GM19099 (cell line): Measurements from ENCODE around the gene PGS1.

Experiments
- POLR2A ChIP-seq: IDR thresholded peaks from 3 replicates; pipeline ENCODE4 v1.6.1; 2011; ENCODE audit warnings: low read depth; ENCODE audit not compliant: insufficient read length; ENCODE audit errors: extremely low read depth

Gene PGS1

GRCh38 chr17:78368854-78369495, 9.5 kb upstream of the PGS1 start:
- no peak for TF ChIP-seq POLR2A

- no peak for TF ChIP-seq POLR2A
These were observed 8.6 kb upstream of the PGS1 start for GRCh38 chr17:78369791-78370381.

- TF ChIP-seq POLR2A = no peak
These were observed 7.4 kb upstream of the PGS1 start for GRCh38 chr17:78371056-78371455.

GRCh38 chr17:78372841-78373240, 5.6 kb upstream of the PGS1 start:
- no peak for TF ChIP-seq POLR2A

- no peak for TF ChIP-seq POLR2A
These were observed 4.3 kb upstream of the PGS1 start for GRCh38 chr17:78374189-78374588.

- no peak for TF ChIP-seq POLR2A
These were observed 3.7 kb upstream of the PGS1 start for GRCh38 chr17:78374631-78375274.

- TF ChIP-seq POLR2A = no peak
These were observed 2.9 kb upstream of the PGS1 start for GRCh38 chr17:78375401-78376151.

- no peak for TF ChIP-seq POLR2A
These were observed 2.3 kb upstream of the PGS1 start for GRCh38 chr17:78376161-78376560.

- no peak for TF ChIP-seq POLR2A
These were observed 608 bp upstream of the PGS1 start for GRCh38 chr17:78377858-78378224.

GRCh38 chr17:78379131-78379491, 662 bp downstream of the PGS1 start:
- no peak for TF ChIP-seq POLR2A

GRCh38 chr17:78380370-78380769, 1.9 kb downstream of the PGS1 start:
- TF ChIP-seq POLR2A = no peak

- no peak for TF ChIP-seq POLR2A
These were observed 3.3 kb downstream of the PGS1 start for GRCh38 chr17:78381601-78382232.

GRCh38 chr17:78383725-78384471, 5.4 kb downstream of the PGS1 start:
- TF ChIP-seq POLR2A = no peak

GRCh38 chr17:78384479-78385175, 6.2 kb downstream of the PGS1 start:
- no peak for TF ChIP-seq POLR2A
